GM12801 (cell line): ENCODE measurements around the gene FBXW7.

Experiments used
- TF ChIP-seq, protein P1 (sequence below): IDR thresholded peaks from one replicate; pipeline ENCODE4 v1.5.1; 2011; ENCODE audit warnings: control low read depth; ENCODE audit not compliant: insufficient read length; ENCODE audit errors: extremely low read depth

FBXW7 gene

DNA sequence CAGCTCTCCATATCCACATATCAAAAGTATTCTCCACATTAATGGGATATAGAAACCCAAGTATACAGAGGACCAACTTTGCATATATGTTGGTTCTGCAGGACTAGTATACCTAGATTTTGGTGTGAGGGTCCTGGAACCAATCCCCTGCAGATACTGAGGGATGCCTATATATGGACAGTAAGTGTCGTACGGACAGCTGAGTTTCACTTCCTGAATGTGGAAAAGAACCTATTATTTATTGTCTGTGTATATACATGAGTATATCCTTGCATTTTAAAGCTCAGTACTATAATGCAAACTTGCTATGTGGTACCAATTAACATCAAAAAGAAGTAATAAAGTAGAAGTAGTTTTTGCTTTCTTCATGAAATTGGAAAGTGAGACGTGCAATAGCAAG is 101.9 kb downstream of the FBXW7 start:
- TF ChIP-seq, protein P1, sequence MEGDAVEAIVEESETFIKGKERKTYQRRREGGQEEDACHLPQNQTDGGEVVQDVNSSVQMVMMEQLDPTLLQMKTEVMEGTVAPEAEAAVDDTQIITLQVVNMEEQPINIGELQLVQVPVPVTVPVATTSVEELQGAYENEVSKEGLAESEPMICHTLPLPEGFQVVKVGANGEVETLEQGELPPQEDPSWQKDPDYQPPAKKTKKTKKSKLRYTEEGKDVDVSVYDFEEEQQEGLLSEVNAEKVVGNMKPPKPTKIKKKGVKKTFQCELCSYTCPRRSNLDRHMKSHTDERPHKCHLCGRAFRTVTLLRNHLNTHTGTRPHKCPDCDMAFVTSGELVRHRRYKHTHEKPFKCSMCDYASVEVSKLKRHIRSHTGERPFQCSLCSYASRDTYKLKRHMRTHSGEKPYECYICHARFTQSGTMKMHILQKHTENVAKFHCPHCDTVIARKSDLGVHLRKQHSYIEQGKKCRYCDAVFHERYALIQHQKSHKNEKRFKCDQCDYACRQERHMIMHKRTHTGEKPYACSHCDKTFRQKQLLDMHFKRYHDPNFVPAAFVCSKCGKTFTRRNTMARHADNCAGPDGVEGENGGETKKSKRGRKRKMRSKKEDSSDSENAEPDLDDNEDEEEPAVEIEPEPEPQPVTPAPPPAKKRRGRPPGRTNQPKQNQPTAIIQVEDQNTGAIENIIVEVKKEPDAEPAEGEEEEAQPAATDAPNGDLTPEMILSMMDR: no peak

DNA sequence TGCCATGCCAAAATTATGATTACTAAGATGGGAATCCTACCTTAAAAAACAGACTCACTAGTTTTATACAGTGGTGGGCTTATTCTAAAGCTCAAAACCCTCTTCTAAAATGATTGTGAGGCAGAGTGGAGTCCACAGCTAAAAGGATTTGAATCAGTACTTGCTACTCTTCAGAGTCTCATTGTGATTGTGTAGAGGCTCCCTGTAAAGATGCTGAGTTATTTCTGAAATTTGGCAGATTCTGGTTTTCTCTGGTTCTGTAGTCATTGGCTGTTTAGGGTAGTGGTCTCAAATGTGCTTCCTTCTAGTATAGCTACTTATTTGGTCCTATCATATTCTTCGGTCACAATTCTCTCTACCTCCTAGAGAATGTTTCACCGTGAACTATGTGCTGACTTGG is 104.1 kb downstream of the FBXW7 start:
- TF ChIP-seq, protein P1: no peak

DNA sequence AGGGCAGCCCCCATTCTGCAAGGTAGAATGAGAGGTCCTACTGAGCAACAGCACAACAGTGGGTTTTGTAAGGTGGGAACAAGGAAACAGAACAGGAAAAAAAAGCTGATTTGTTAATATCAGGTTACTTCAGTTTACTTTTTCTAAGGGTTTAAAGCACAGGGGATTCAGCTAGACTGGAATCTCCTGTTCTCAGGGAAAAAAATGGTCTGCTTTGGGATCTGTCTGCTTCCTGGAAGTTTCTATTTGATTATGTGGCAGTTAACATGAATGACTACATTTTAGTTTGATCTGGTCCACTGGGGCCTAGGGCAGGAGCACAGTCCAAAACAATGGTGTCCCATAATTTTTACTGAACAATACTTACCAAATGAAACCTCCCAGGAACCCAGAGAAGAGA is 104.6 kb downstream of the FBXW7 start:
- TF ChIP-seq, protein P1: no peak

DNA sequence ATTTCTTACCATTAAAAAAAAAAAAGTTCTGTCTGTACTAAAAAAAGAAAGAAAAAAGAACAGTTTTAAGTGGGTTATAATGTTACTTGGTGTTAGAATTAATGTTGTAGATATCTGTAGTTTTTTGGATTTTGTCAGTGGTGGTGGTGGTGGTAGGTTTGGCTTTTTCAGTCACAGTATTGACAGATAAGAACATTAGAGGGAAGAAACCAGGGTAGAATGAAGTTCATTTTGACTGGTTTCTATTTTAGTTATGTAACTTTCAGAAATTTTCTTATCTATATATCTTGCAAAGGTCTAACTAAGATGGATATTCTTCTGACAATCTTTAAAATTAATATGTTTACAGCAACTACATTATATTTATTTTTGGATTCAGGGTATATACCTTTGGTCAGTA is 105.4 kb downstream of the FBXW7 start:
- TF ChIP-seq, protein P1: no peak

DNA sequence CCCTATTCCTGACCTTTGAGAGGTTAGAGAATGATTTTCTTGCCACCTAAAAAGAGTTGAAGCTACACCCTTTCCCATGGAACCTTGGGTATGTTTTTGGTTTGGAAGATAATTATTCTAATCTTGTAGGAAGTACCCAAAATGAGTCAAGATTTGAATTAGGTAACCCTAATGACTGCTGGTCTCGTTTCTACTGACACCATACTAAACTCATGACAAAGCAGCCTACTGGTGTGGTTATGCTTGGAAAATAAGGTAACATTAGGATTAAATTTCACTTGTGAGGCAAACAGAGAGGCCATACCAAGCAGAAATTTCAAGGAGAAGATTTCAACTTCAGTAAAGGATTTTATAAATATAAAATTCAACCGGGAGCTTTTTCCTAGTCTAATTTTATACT is 107.9 kb downstream of the FBXW7 start:
- TF ChIP-seq, protein P1: no peak

DNA sequence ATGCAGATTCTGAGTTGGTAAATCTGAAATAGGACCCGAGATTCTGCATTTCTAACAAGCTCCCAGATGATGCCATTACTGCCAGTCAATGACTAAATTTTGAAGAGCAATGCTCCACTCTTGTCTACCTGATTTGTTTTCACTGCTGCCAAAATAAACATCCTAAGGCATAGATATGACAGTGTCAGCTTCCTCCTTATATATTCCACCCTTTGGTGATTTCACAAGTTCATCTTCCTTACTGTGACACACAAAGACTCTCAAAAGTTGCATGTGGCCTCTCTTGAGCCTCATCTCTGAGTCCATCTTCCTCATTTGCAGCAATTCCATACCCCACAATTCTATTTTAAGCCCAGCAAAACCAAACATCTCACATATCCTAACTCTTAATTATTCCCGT is 110.9 kb downstream of the FBXW7 start:
- TF ChIP-seq, protein P1: no peak

DNA sequence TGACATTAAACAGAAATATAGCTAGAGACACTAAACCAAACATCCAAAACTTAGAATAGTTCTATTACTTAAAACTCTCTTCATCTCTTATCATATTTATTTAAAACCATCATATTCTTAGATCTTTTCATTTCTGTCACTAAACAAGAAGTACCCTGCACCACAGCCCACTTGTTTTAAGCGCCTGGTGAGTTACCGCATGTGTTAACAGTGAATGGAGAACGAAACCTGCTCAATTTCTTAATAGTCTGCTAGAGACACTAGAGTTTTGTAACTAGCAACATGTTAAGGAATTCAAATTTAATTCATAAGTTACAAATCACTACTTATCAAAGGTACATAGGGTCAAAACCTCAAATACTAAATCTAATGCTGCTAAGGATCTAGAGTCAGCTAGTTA is 111.5 kb downstream of the FBXW7 start:
- TF ChIP-seq, protein P1: no peak

DNA sequence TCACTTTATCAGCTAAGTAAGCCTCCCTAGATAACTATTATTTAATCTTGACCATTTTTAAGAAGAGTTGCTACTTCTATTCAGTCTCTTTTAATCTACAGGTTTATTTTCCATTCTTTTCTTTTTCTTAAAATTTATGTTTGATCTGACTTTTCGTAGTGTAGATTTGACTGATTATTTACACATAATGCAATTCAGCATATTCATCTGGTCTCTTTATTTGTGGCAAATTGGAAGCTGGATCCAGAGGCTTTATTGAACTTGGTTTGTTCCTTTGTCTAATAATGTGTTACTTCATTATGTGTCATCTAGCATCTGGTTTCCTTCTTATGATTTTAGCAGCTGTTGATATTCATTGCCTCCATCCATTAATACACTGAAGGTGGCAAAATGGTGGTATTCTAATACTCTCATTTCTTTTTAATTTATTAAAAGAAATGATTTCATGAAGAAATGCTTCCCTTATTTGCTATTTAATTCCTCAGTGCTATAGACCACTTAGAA is 113.0 kb downstream of the FBXW7 start:
- TF ChIP-seq, protein P1: no peak
